GM12878 (cell line): ENCODE results near the gene IGSF8. TPM values are rescaled to one million over a fixed set of nuclear protein-coding genes. Genes with fewer than 3 reads are reported as not detected.

Experiments
- polyA plus RNA-seq, 11 experiments: library from polyadenylated mRNA; depleted of rRNA in 4 of 11; unstranded in 6 of 11; stranded (reverse) in 5 of 11; fragments of >200 nt; fragmentation: Nextera tagmentation in 4 of 11; fragmentation: Illumina TruSeq in 1 of 11; extraction: Ambion mirVana in 4 of 11; extraction: Trizol in 1 of 11; gene quantifications; 1 replicate in 1 of 11; 2 replicates in 10 of 11; pipeline versions ENCODE4 v1.2.1 to v1.2.3, GENCODE V29; 2011 to 2016; ENCODE audit warnings: inconsistent platforms in 2 of 11, missing spikeins in 2 of 11, low read depth in 1 of 11
- total RNA-seq, 4 experiments: library from RNA; depleted of rRNA in 3 of 4; stranded (reverse); fragments of >200 nt in 3 of 4; fragmentation: Illumina TruSeq in 1 of 4; extraction: Trizol in 1 of 4; gene quantifications; 2 replicates each; pipeline versions ENCODE4 v1.2.1 to v1.2.3, GENCODE V29; 2013 to 2021

The IGSF8 gene
- total and polyA plus RNA-seq, 10 of the 15 experiments (the other 5 are each of a cell fraction or from before 2014, with no cell fraction given): 0.64 to 24.7 (median 13.9) TPM

Other genes with a start within 250 kb of the IGSF8 start
Only the 7 nearest of the 16 such genes appear.
- gene PIGM, start 66.6 kb downstream of the IGSF8 start, total RNA-seq (2014; rRNA removed): 4.6 and 6.0 TPM in 2 replicates
- gene PIGM, start 66.6 kb downstream of the IGSF8 start, total RNA-seq (2014; rRNA removed; fragmentation: Illumina TruSeq; extraction: Trizol): 4.4 and 4.5 TPM in 2 replicates
- gene PIGM, start 66.6 kb downstream of the IGSF8 start, total RNA-seq (2021): 4.1 and 4.4 TPM in 2 replicates
- gene PIGM, start 66.6 kb downstream of the IGSF8 start, polyA plus RNA-seq (2011; rRNA removed): 4.6 and 5.1 TPM in 2 replicates
- 5.6 and 6.1 TPM in 2 replicates for gene PIGM, start 66.6 kb downstream of the IGSF8 start, polyA plus RNA-seq (2014; fragmentation: Illumina TruSeq; extraction: Trizol)
- 1 to 10 TPM; 2.6 to 3.7 TPM for gene PIGM, start 66.6 kb downstream of the IGSF8 start, polyA plus RNA-seq (2014; fragmentation: Nextera tagmentation; extraction: Ambion mirVana)
- gene PIGM, start 66.6 kb downstream of the IGSF8 start, polyA plus RNA-seq (2014; rRNA removed): 4.2 and 4.6 TPM in 2 replicates
- 1 to 10 TPM; 5.6 to 6.1 TPM for gene PIGM, start 66.6 kb downstream of the IGSF8 start, polyA plus RNA-seq (2016; fragmentation: Nextera tagmentation; extraction: Ambion mirVana)
- 0.06 and 0.22 TPM in 2 replicates for gene KCNJ10, start 28.5 kb downstream of the IGSF8 start, total RNA-seq (2014; rRNA removed)
- gene KCNJ10, start 28.5 kb downstream of the IGSF8 start, total RNA-seq (2014; rRNA removed; fragmentation: Illumina TruSeq; extraction: Trizol): not detected in 2 replicates
- not detected in 2 replicates for gene KCNJ10, start 28.5 kb downstream of the IGSF8 start, total RNA-seq (2021)
- gene KCNJ10, start 28.5 kb downstream of the IGSF8 start, polyA plus RNA-seq (2011; rRNA removed): 0.09 and 0.11 TPM in 2 replicates
- gene KCNJ10, start 28.5 kb downstream of the IGSF8 start, polyA plus RNA-seq (2014; fragmentation: Illumina TruSeq; extraction: Trizol): 0.04 and 0.27 TPM in 2 replicates
- under 1 TPM; 0.07 to 0.29 TPM for gene KCNJ10, start 28.5 kb downstream of the IGSF8 start, polyA plus RNA-seq (2014; fragmentation: Nextera tagmentation; extraction: Ambion mirVana)
- 0.01 TPM in 1 of 2 replicates, not detected in the other for gene KCNJ10, start 28.5 kb downstream of the IGSF8 start, polyA plus RNA-seq (2014; rRNA removed)
- gene KCNJ10, start 28.5 kb downstream of the IGSF8 start, polyA plus RNA-seq (2016; fragmentation: Nextera tagmentation; extraction: Ambion mirVana): under 1 TPM; 0.12 to 0.20 TPM
- gene KCNJ9, start 17.1 kb downstream of the IGSF8 start, total RNA-seq (2014; rRNA removed): not detected in 2 replicates
- gene KCNJ9, start 17.1 kb downstream of the IGSF8 start, total RNA-seq (2014; rRNA removed; fragmentation: Illumina TruSeq; extraction: Trizol): not detected in 2 replicates
- not detected in 2 replicates for gene KCNJ9, start 17.1 kb downstream of the IGSF8 start, total RNA-seq (2021)
- not detected in 2 replicates for gene KCNJ9, start 17.1 kb downstream of the IGSF8 start, polyA plus RNA-seq (2011; rRNA removed)
- gene KCNJ9, start 17.1 kb downstream of the IGSF8 start, polyA plus RNA-seq (2014; fragmentation: Illumina TruSeq; extraction: Trizol): not detected in 2 replicates
- gene KCNJ9, start 17.1 kb downstream of the IGSF8 start, polyA plus RNA-seq (2014; fragmentation: Nextera tagmentation; extraction: Ambion mirVana): not detected
- not detected in 2 replicates for gene KCNJ9, start 17.1 kb downstream of the IGSF8 start, polyA plus RNA-seq (2014; rRNA removed)
- under 1 TPM in 1 of 2 experiments, not detected in 1; 0.12 TPM for gene KCNJ9, start 17.1 kb downstream of the IGSF8 start, polyA plus RNA-seq (2016; fragmentation: Nextera tagmentation; extraction: Ambion mirVana)
- gene ATP1A2, start 17.1 kb upstream of the IGSF8 start, total RNA-seq (2014; rRNA removed): not detected in 2 replicates
- gene ATP1A2, start 17.1 kb upstream of the IGSF8 start, total RNA-seq (2014; rRNA removed; fragmentation: Illumina TruSeq; extraction: Trizol): not detected in 2 replicates
- gene ATP1A2, start 17.1 kb upstream of the IGSF8 start, total RNA-seq (2021): not detected in 2 replicates
- 0.03 and 0.15 TPM in 2 replicates for gene ATP1A2, start 17.1 kb upstream of the IGSF8 start, polyA plus RNA-seq (2011; rRNA removed)
- gene ATP1A2, start 17.1 kb upstream of the IGSF8 start, polyA plus RNA-seq (2014; fragmentation: Illumina TruSeq; extraction: Trizol): not detected in 2 replicates
- gene ATP1A2, start 17.1 kb upstream of the IGSF8 start, polyA plus RNA-seq (2014; fragmentation: Nextera tagmentation; extraction: Ambion mirVana): not detected
- not detected in 2 replicates for gene ATP1A2, start 17.1 kb upstream of the IGSF8 start, polyA plus RNA-seq (2014; rRNA removed)
- not detected for gene ATP1A2, start 17.1 kb upstream of the IGSF8 start, polyA plus RNA-seq (2016; fragmentation: Nextera tagmentation; extraction: Ambion mirVana)
- gene ATP1A4, start 53.0 kb upstream of the IGSF8 start, total RNA-seq (2014; rRNA removed): 0.34 and 0.82 TPM in 2 replicates
- 0.31 and 0.41 TPM in 2 replicates for gene ATP1A4, start 53.0 kb upstream of the IGSF8 start, total RNA-seq (2014; rRNA removed; fragmentation: Illumina TruSeq; extraction: Trizol)
- 0.62 TPM in 1 of 2 replicates, not detected in the other for gene ATP1A4, start 53.0 kb upstream of the IGSF8 start, total RNA-seq (2021)
- gene ATP1A4, start 53.0 kb upstream of the IGSF8 start, polyA plus RNA-seq (2011; rRNA removed): 0.24 and 0.34 TPM in 2 replicates
- gene ATP1A4, start 53.0 kb upstream of the IGSF8 start, polyA plus RNA-seq (2014; fragmentation: Illumina TruSeq; extraction: Trizol): 0.76 and 0.81 TPM in 2 replicates
- gene ATP1A4, start 53.0 kb upstream of the IGSF8 start, polyA plus RNA-seq (2014; fragmentation: Nextera tagmentation; extraction: Ambion mirVana): 1 to 10 TPM in 1 of 2 experiments, under 1 TPM in 1; 0.75 to 1.0 TPM
- 0.46 and 0.79 TPM in 2 replicates for gene ATP1A4, start 53.0 kb upstream of the IGSF8 start, polyA plus RNA-seq (2014; rRNA removed)
- under 1 TPM; 0.47 to 0.63 TPM for gene ATP1A4, start 53.0 kb upstream of the IGSF8 start, polyA plus RNA-seq (2016; fragmentation: Nextera tagmentation; extraction: Ambion mirVana)
- gene CASQ1, start 92.0 kb upstream of the IGSF8 start, total RNA-seq (2014; rRNA removed): 0.28 and 0.38 TPM in 2 replicates
- 0.14 and 0.27 TPM in 2 replicates for gene CASQ1, start 92.0 kb upstream of the IGSF8 start, total RNA-seq (2014; rRNA removed; fragmentation: Illumina TruSeq; extraction: Trizol)
- 0.21 and 0.40 TPM in 2 replicates for gene CASQ1, start 92.0 kb upstream of the IGSF8 start, total RNA-seq (2021)
- 0.73 and 0.77 TPM in 2 replicates for gene CASQ1, start 92.0 kb upstream of the IGSF8 start, polyA plus RNA-seq (2011; rRNA removed)
- 0.40 and 0.92 TPM in 2 replicates for gene CASQ1, start 92.0 kb upstream of the IGSF8 start, polyA plus RNA-seq (2014; fragmentation: Illumina TruSeq; extraction: Trizol)
- gene CASQ1, start 92.0 kb upstream of the IGSF8 start, polyA plus RNA-seq (2014; fragmentation: Nextera tagmentation; extraction: Ambion mirVana): under 1 TPM; 0.22 to 0.61 TPM
- gene CASQ1, start 92.0 kb upstream of the IGSF8 start, polyA plus RNA-seq (2014; rRNA removed): 0.44 and 0.95 TPM in 2 replicates
- under 1 TPM; 0.10 to 0.42 TPM for gene CASQ1, start 92.0 kb upstream of the IGSF8 start, polyA plus RNA-seq (2016; fragmentation: Nextera tagmentation; extraction: Ambion mirVana)
- gene PEA15, start 106.8 kb upstream of the IGSF8 start, total RNA-seq (2014; rRNA removed): 37.6 and 40.2 TPM in 2 replicates
- gene PEA15, start 106.8 kb upstream of the IGSF8 start, total RNA-seq (2014; rRNA removed; fragmentation: Illumina TruSeq; extraction: Trizol): 65.1 and 68.1 TPM in 2 replicates
- 66.2 and 69.1 TPM in 2 replicates for gene PEA15, start 106.8 kb upstream of the IGSF8 start, total RNA-seq (2021)
- gene PEA15, start 106.8 kb upstream of the IGSF8 start, polyA plus RNA-seq (2011; rRNA removed): 173 and 185 TPM in 2 replicates
- gene PEA15, start 106.8 kb upstream of the IGSF8 start, polyA plus RNA-seq (2014; fragmentation: Illumina TruSeq; extraction: Trizol): 269 and 323 TPM in 2 replicates
- gene PEA15, start 106.8 kb upstream of the IGSF8 start, polyA plus RNA-seq (2014; fragmentation: Nextera tagmentation; extraction: Ambion mirVana): 10 to 100 TPM; 15.1 to 28.2 TPM
- 113 and 119 TPM in 2 replicates for gene PEA15, start 106.8 kb upstream of the IGSF8 start, polyA plus RNA-seq (2014; rRNA removed)
- 10 to 100 TPM; 64.4 to 68.2 TPM for gene PEA15, start 106.8 kb upstream of the IGSF8 start, polyA plus RNA-seq (2016; fragmentation: Nextera tagmentation; extraction: Ambion mirVana)